ENCODE data around the gene KRTAP4-8.

DNA sequence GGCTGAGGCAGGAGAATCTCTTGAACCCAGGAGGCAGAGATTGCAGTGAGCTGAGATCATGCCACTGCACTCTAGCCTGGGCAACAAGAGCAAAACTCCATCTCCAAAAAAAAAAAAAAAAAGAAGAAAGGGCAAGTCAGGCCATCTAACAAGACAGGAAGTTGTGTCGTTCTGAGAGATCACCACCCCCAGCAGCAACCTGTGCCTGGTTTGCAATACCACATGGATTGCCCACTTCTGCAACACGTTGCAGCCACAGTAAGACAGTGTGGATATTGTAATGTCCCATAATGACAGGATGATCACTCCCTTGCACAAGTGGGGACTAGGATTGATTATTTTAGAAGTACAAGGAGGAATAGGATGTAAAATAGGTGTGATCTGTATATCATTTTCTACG is 28.9 kb downstream of the KRTAP4-8 start:
- TF ChIP-seq, protein P1, sequence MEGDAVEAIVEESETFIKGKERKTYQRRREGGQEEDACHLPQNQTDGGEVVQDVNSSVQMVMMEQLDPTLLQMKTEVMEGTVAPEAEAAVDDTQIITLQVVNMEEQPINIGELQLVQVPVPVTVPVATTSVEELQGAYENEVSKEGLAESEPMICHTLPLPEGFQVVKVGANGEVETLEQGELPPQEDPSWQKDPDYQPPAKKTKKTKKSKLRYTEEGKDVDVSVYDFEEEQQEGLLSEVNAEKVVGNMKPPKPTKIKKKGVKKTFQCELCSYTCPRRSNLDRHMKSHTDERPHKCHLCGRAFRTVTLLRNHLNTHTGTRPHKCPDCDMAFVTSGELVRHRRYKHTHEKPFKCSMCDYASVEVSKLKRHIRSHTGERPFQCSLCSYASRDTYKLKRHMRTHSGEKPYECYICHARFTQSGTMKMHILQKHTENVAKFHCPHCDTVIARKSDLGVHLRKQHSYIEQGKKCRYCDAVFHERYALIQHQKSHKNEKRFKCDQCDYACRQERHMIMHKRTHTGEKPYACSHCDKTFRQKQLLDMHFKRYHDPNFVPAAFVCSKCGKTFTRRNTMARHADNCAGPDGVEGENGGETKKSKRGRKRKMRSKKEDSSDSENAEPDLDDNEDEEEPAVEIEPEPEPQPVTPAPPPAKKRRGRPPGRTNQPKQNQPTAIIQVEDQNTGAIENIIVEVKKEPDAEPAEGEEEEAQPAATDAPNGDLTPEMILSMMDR (IDR thresholded peaks at IDR 0.05; ENCODE audit: borderline replicate concordance, extremely low read depth, low read length, poor library complexity, severe bottlenecking), result no peak
- TF ChIP-seq EZH2 (IDR thresholded peaks at IDR 0.05; ENCODE audit: borderline replicate concordance, low read depth, low read length, severe bottlenecking), result no peak
